ENCODE data around the gene KCTD7. TPM values are rescaled to one million over a fixed set of nuclear protein-coding genes. Genes with fewer than 3 reads are reported as not detected.
"Not testable (repeated sequence)": the region's sequence is repeated elsewhere in the genome, so short reads cannot be mapped to it uniquely, and the experiment has no call there.

KCTD7 gene
- total RNA-seq, 1 experiment from 2014 or later = 5.5 TPM

DNA sequence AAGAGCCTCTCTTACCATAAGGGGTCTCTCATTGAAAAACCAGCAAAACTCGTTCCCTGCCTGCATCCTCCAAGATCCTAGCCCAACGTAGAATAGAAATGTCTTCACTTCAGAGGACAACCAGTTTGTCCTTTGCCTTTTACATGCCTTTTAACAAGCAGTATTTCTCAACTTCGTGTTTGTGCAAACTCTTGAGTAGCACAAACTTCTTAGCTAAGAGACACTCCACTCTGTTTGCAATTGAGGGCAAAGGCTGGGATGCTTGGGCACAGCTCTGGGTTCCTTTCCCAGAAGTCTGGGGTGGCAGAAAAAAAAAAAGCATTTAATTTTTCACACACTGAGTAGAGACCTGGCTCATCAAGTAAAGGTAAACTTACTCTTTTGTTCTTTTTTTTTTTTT is 19.5 kb upstream of the KCTD7 start:
- intact Hi-C loops (cut with micrococcal nuclease) = no loop called here
- BruUV-seq (replicated peaks) = no TSS peak
- Histone ChIP-seq H3K9ac (ENCODE audit: low read length) (no peak overlapping the region), H2AFZ (ENCODE audit: low read length) (no peak overlapping the region), H3K27ac (ENCODE audit: low read length) (no peak overlapping the region), H3K79me2 (ENCODE audit: low read length) (no peaks in the 10 kb centered on the region), H3K4me2 (ENCODE audit: low read length) (no peak overlapping the region), H3K36me3 (ENCODE audit: low read depth, low read length) (no peaks in the 10 kb centered on the region), H3K4me3 (ENCODE audit: low read length) (no peak overlapping the region), H3K4me1 (ENCODE audit: insufficient read depth, low read length) (no peaks in the 10 kb centered on the region), H3K9me2 (replicated peaks; ENCODE audit: low read length) (no peaks in the 10 kb centered on the region), H4K20me1 (ENCODE audit: low read length) (no peaks in the 10 kb centered on the region), H3K27me3 (ENCODE audit: low read length) (no peaks in the 10 kb centered on the region), H3F3A (ENCODE audit: low read length, unreplicated experiment) (no peaks in the 10 kb centered on the region), H3K9me3 (ENCODE audit: low read length) (no peaks in the 10 kb centered on the region)
- ChIA-PET POLR2A (ENCODE audit: unreplicated experiment) (interaction anchor here (0.7 kb wide), 1 partner anchor 20 kb away, joined by 3 read pairs; the partner anchor contains the start of gene KCTD7), CTCF (no interaction called here)
- DNase-seq (no peak), ATAC-seq (no peak)
- TF ChIP-seq EZH2 (IDR thresholded peaks at IDR 0.05; ENCODE audit: low read length, unreplicated experiment) (no peak), EZH2phosphoT487 (IDR thresholded peaks at IDR 0.05; ENCODE audit: borderline replicate concordance, low read length) (no peak)
- TF ChIP-seq, protein P1, sequence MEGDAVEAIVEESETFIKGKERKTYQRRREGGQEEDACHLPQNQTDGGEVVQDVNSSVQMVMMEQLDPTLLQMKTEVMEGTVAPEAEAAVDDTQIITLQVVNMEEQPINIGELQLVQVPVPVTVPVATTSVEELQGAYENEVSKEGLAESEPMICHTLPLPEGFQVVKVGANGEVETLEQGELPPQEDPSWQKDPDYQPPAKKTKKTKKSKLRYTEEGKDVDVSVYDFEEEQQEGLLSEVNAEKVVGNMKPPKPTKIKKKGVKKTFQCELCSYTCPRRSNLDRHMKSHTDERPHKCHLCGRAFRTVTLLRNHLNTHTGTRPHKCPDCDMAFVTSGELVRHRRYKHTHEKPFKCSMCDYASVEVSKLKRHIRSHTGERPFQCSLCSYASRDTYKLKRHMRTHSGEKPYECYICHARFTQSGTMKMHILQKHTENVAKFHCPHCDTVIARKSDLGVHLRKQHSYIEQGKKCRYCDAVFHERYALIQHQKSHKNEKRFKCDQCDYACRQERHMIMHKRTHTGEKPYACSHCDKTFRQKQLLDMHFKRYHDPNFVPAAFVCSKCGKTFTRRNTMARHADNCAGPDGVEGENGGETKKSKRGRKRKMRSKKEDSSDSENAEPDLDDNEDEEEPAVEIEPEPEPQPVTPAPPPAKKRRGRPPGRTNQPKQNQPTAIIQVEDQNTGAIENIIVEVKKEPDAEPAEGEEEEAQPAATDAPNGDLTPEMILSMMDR (conservative IDR thresholded peaks at IDR 0.05; ENCODE audit: low read depth, low read length) = no peak

DNA sequence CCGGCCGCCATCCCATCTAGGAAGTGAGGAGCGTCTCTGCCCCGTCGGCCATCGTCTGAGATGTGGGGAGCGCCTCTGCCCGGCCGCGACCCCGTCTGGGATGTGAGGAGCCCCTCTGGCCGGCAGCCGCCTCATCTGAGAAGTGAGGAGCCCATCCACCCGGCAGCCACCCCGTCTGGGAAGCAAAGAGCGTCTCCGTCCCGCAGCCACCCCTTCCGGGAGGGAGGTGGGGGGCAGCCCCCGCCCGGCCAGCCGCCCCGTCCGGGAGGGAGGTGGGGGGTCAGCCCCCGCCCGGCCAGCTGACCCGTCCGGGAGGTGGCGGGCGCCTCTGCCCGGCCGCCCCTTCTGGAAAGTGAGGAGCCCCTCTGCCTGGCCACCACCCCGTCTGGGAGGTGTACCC is 14.1 kb upstream of the KCTD7 start:
- H3F3A ChIP-seq (ENCODE audit: low read length, unreplicated experiment); ATAC-seq; H3K9ac ChIP-seq (ENCODE audit: low read length); DNase-seq; H3K9me2 ChIP-seq (replicated peaks; ENCODE audit: low read length); intact Hi-C loops (cut with micrococcal nuclease); POLR2A ChIA-PET (ENCODE audit: unreplicated experiment); H3K4me2 ChIP-seq (ENCODE audit: low read length); H4K20me1 ChIP-seq (ENCODE audit: low read length); H3K79me2 ChIP-seq (ENCODE audit: low read length); BruUV-seq (replicated peaks); H3K27me3 ChIP-seq (ENCODE audit: low read length); H3K27ac ChIP-seq (ENCODE audit: low read length); H3K4me3 ChIP-seq (ENCODE audit: low read length); CTCF ChIA-PET; H3K4me1 ChIP-seq (ENCODE audit: insufficient read depth, low read length); H3K36me3 ChIP-seq (ENCODE audit: low read depth, low read length); H3K9me3 ChIP-seq (ENCODE audit: low read length); H2AFZ ChIP-seq (ENCODE audit: low read length): not testable (repeated sequence)

DNA sequence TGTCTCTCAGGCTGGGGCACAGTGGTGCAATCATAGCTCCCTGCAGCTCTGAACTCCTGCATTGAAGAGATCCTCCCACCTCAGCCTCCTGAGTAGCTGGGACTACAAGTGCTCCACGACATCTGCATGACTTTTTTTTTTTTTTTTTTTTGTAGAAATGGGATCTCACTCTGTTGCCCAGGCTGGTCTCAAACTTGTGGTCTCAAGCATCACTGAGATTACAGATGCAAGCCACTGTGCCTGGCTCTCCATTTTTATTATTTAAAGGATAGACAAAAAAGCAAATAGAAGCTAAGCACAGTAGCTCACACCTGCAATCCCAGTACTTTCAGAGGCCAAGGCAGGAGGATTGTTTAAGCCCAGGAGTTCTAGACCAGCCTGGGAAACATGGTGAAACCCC is 13.0 kb upstream of the KCTD7 start:
- Histone ChIP-seq H3F3A (ENCODE audit: low read length, unreplicated experiment) (no peaks in the 10 kb centered on the region), H3K9me3 (ENCODE audit: low read length) (no peaks in the 10 kb centered on the region), H3K79me2 (ENCODE audit: low read length) (no peaks in the 10 kb centered on the region), H3K4me2 (ENCODE audit: low read length) (no peak overlapping the region), H3K36me3 (ENCODE audit: low read depth, low read length) (no peaks in the 10 kb centered on the region), H2AFZ (ENCODE audit: low read length) (no peak overlapping the region), H3K4me3 (ENCODE audit: low read length) (no peak overlapping the region), H3K27me3 (ENCODE audit: low read length) (no peaks in the 10 kb centered on the region), H3K4me1 (ENCODE audit: insufficient read depth, low read length) (no peaks in the 10 kb centered on the region), H3K27ac (ENCODE audit: low read length) (no peak overlapping the region), H3K9me2 (replicated peaks; ENCODE audit: low read length) (no peaks in the 10 kb centered on the region), H3K9ac (ENCODE audit: low read length) (no peak overlapping the region), H4K20me1 (ENCODE audit: low read length) (no peaks in the 10 kb centered on the region)
- TF ChIP-seq EZH2phosphoT487 (IDR thresholded peaks at IDR 0.05; ENCODE audit: borderline replicate concordance, low read length) = no peak
- no TSS peak for BruUV-seq (replicated peaks)
- ATAC-seq (no peak), DNase-seq (no peak)
- ChIA-PET POLR2A (ENCODE audit: unreplicated experiment) (no interaction called here), CTCF (no interaction called here)
- intact Hi-C loops (cut with micrococcal nuclease) = no loop called here

DNA sequence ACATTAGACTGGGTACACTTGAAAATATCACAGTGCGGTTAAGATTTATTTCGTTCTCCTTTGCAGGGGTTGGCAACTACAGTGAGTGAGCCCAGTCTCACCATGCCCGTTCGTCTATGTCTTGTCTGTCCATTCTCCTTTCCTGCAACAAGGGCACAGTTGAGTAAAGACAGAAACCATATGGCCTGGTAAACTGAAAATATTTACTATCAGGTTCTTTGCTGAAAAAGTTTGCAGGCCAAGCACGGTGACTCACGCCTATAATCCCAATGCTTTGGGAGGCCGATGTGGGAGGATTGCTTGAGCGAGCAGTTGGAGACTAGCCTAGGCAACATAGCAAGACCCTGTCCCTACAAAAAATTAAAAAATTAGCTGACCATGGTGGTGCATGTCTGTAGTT is 11.4 kb upstream of the KCTD7 start:
- Histone ChIP-seq H3K4me1 (ENCODE audit: insufficient read depth, low read length) (no peaks in the 10 kb centered on the region), H4K20me1 (ENCODE audit: low read length) (no peaks in the 10 kb centered on the region), H3K36me3 (ENCODE audit: low read depth, low read length) (no peaks in the 10 kb centered on the region), H2AFZ (ENCODE audit: low read length) (no peak overlapping the region), H3K27me3 (ENCODE audit: low read length) (no peaks in the 10 kb centered on the region), H3F3A (ENCODE audit: low read length, unreplicated experiment) (no peaks in the 10 kb centered on the region), H3K79me2 (ENCODE audit: low read length) (no peaks in the 10 kb centered on the region), H3K9ac (ENCODE audit: low read length) (no peak overlapping the region), H3K4me2 (ENCODE audit: low read length) (no peak overlapping the region), H3K9me2 (replicated peaks; ENCODE audit: low read length) (no peaks in the 10 kb centered on the region), H3K27ac (ENCODE audit: low read length) (no peak overlapping the region), H3K4me3 (ENCODE audit: low read length) (no peak overlapping the region), H3K9me3 (ENCODE audit: low read length) (no peaks in the 10 kb centered on the region)
- POLR2A ChIA-PET (ENCODE audit: unreplicated experiment) = no interaction called here
- no peak for TF ChIP-seq EZH2 (IDR thresholded peaks at IDR 0.05; ENCODE audit: low read length, unreplicated experiment)
- TF ChIP-seq, protein P1 (conservative IDR thresholded peaks at IDR 0.05; ENCODE audit: low read depth, low read length) = no peak
- no peak for TF ChIP-seq EZH2phosphoT487 (IDR thresholded peaks at IDR 0.05; ENCODE audit: borderline replicate concordance, low read length)
- ATAC-seq (no peak), DNase-seq (no peak)
- BruUV-seq (replicated peaks) = no TSS peak
- CTCF ChIA-PET = interaction anchor here (0.7 kb wide), 1 partner anchor 204 kb away, joined by 3 read pairs; no protein-coding TSS in a partner anchor
- intact Hi-C loops (cut with micrococcal nuclease) = no loop called here

DNA sequence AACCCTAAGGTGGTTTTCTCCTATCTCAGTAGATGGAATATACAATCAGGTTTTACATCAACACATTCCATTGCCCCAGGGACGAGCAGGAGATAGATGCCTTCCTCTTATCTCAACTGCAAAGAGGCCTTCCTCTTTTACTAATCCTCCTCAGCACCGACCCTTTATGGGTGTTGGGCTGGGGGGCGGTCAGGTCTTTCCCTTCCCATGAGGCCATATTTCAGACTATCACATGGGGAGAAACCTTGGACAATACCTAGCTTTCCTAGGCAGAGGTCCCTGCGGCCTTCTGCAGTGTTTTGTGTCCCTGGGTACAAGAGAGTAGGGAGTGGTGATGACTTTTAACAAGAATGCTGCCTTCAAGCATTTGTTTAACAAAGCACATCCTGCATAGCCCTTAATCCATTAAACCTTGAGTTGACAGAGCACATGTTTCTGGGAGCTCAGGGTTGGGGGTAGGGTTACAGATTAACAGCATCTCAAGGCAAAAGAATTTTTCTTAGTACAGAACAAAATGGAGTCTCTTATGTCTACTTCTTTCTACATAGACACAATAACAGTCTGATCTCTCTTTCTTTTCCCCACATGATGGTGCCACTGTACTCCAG is 9.2 kb upstream of the KCTD7 start:
- DNase-seq; H3K9me2 ChIP-seq (replicated peaks; ENCODE audit: low read length); H3K27ac ChIP-seq (ENCODE audit: low read length); H3K9ac ChIP-seq (ENCODE audit: low read length); H3F3A ChIP-seq (ENCODE audit: low read length, unreplicated experiment); H3K9me3 ChIP-seq (ENCODE audit: low read length); ATAC-seq; H3K4me2 ChIP-seq (ENCODE audit: low read length); H3K4me3 ChIP-seq (ENCODE audit: low read length); H3K27me3 ChIP-seq (ENCODE audit: low read length); H4K20me1 ChIP-seq (ENCODE audit: low read length); H3K36me3 ChIP-seq (ENCODE audit: low read depth, low read length); H2AFZ ChIP-seq (ENCODE audit: low read length); POLR2A ChIA-PET (ENCODE audit: unreplicated experiment); intact Hi-C loops (cut with micrococcal nuclease); CTCF ChIA-PET; H3K4me1 ChIP-seq (ENCODE audit: insufficient read depth, low read length); H3K79me2 ChIP-seq (ENCODE audit: low read length); BruUV-seq (replicated peaks): not testable (repeated sequence)
